Transverse colon (tissue), 4 donors: ENCODE measurements around the gene AOX1. TPM values are rescaled to one million over a fixed set of nuclear protein-coding genes. Genes with fewer than 3 reads are reported as not detected.

Experiments used
- DNase-seq: peaks from one replicate; pipeline ENCODE4 v3.0.0-alpha.2; 2019
- H3K27ac ChIP-seq, 4 donors: fragments of 200-600 bp; sonication (generic); 2 replicates each; pipeline ENCODE4 v1.5.1; 2016 to 2018; ENCODE audit warnings: inconsistent platforms in 4 of 4
- H3K27me3 ChIP-seq: fragments of 200-600 bp; sonication (generic); 2 replicates; pipeline ENCODE4 v1.5.1; 2017; ENCODE audit warnings: inconsistent platforms
- H3K36me3 ChIP-seq, 4 donors: fragments of 200-600 bp; sonication (generic); 2 replicates each; pipeline ENCODE4 v1.5.1; 2017 to 2019; ENCODE audit warnings: inconsistent platforms in 4 of 4
- H3K4me1 ChIP-seq, 4 donors: fragments of 200-600 bp; sonication (generic); 2 replicates each; pipeline ENCODE4 v1.5.1; 2017 to 2020; ENCODE audit warnings: inconsistent platforms in 4 of 4
- H3K4me3 ChIP-seq, 4 donors: fragments of 200-600 bp; sonication (generic); 1 replicate in 1 of 4; 2 replicates in 3 of 4; pipeline versions ENCODE4 v1.5.1 to v1.6.1; 2017 to 2019; ENCODE audit warnings: inconsistent platforms in 4 of 4
- H3K9me3 ChIP-seq, 2 donors: fragments of 200-600 bp; sonication (generic); 2 replicates each; pipeline ENCODE4 v1.5.1; 2017 to 2019; ENCODE audit warnings: inconsistent platforms in 2 of 2
- CTCF ChIP-seq, 5 experiments: fragments of 200-600 bp in 3 of 5; fragments of 450-650 bp in 2 of 5; sonication (generic) in 3 of 5; IDR thresholded peaks; 1 replicate in 2 of 5; 2 replicates in 3 of 5; pipeline ENCODE4 v1.5.1; 2016 to 2017; ENCODE audit warnings: antibody characterized with exemption in 5 of 5, inconsistent platforms in 3 of 5, mild to moderate bottlenecking in 2 of 5, moderate library complexity in 1 of 5
- EP300 ChIP-seq: sonication (generic); formaldehyde crosslinking; IDR thresholded peaks from one replicate; pipeline ENCODE4 v1.6.1; 2017; ENCODE audit warnings: antibody characterized with exemption, low read depth
- POLR2A ChIP-seq: fragments of 450-650 bp; IDR thresholded peaks from one replicate; pipeline ENCODE4 v1.6.1; 2016; ENCODE audit warnings: antibody characterized with exemption, mild to moderate bottlenecking, moderate library complexity
- POLR2AphosphoS5 ChIP-seq, 3 donors: sonication (generic); formaldehyde crosslinking; IDR thresholded peaks; one replicate each; pipeline ENCODE4 v1.6.1; 2016; ENCODE audit warnings: antibody characterized with exemption in 3 of 3
- WGBS, 2 donors: methylation state at CpG; one replicate each; pipeline ENCODE4 v1.1.5; 2018; ENCODE audit warnings: low coverage in 1 of 2; 5-methylcytosine and 5-hydroxymethylcytosine counted together
- in situ Hi-C, 4 donors: fragments of 200-750 bp; cut with MboI; loops; one replicate each; pipeline versions ENCODE4 v1.15.0 to v1.15.1; 2017; ENCODE audit warnings: low sequenced_read_pairs in 3 of 4, low pct_ligation_motif_present in 1 of 4, low pct_unique_long_range_greater_than_20kb in 1 of 4
- intact Hi-C: fragments of 100-400 bp; cut with DNase I; formaldehyde crosslinking; loops from one replicate; pipeline ENCODE4 v1.15.1; 2023; ENCODE audit warnings: low total_unique reads
- total RNA-seq, 4 donors: library from RNA; depleted of rRNA; stranded (reverse); fragments of >200 nt; gene quantifications; one replicate each; pipeline ENCODE4 v1.1.0, GENCODE V29; 2016

The AOX1 gene
- total RNA-seq, 4 donors from 2014 or later = 12.0 to 28.1 (median 19.0) TPM

DNA sequence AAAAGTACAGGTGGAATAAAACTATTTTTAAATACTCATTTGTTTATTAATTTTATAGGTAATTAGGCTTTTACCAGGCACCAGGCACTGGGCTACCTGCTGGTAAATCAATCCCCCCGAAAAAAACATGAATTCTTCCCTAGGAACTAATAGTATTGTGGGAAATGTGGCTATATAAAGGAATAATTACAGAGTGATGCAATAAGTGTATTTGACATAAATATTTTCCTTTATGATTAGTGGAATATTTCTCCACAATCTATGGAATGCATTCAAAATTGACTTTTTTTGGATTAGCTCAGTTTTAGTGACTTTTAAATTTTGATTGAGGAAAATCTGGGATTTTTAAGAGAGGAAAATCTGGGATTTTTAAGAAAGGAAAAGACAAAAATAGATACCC lies 116.2 kb downstream of the AOX1 start:
- Histone ChIP-seq H3K4me1 (peaks cover 0 to 12% (median 4%) of the 10 kb centered on the region in 4 donors), H3K27me3 (no peaks in the 10 kb centered on the region), H3K9me3 (no peaks in the 10 kb centered on the region), H3K4me3 (no peak overlapping the region), H3K36me3 (no peaks in the 10 kb centered on the region), H3K27ac (no peak overlapping the region)
- intact Hi-C loops = loop anchor here (10.0 kb wide), 1 partner anchor 117 kb away; the partner anchor contains the start of gene AOX1
- 75 to 77% methylated on average over 1 of the region's 1 CpG for WGBS, 2 donors
- DNase-seq = no peak
- in situ Hi-C loops = loop anchor here in 2 of 4 donors (10.0 to 25.0 kb wide), 4 partner anchors 110 to 740 kb away; partner anchors contain the start of genes AOX1 (in 1 of the 2), BZW1 (in 1 of the 2), MAIP1 (in 1 of the 2) and TYW5 (in 1 of the 2)
- TF ChIP-seq POLR2AphosphoS5 (IDR thresholded peaks at IDR 0.05) = no peak
- no peak for TF ChIP-seq EP300
- TF ChIP-seq CTCF (IDR thresholded peaks at IDR 0.05) = no peak
- TF ChIP-seq POLR2A = no peak

- intact Hi-C loops (loop anchor here (10.0 kb wide), 1 partner anchor 118 kb away; the partner anchor contains the start of gene AOX1), in situ Hi-C loops (loop anchor here in 2 of 4 donors (10.0 to 25.0 kb wide), 4 partner anchors 110 to 740 kb away; partner anchors contain the start of genes AOX1 (in 1 of the 2), BZW1 (in 1 of the 2), MAIP1 (in 1 of the 2) and TYW5 (in 1 of the 2))
- WGBS, 2 donors = 73 to 74% methylated on average over 4 of the region's 4 CpGs
- no peaks in the 10 kb centered on the region for H3K36me3 ChIP-seq
- DNase-seq = no peak
- H3K27ac ChIP-seq = no peak overlapping the region
- no peak for TF ChIP-seq CTCF (IDR thresholded peaks at IDR 0.05)
- TF ChIP-seq POLR2A = no peak
- TF ChIP-seq EP300 = no peak
- TF ChIP-seq POLR2AphosphoS5 (IDR thresholded peaks at IDR 0.05) = no peak
- H3K4me1 ChIP-seq = peaks cover 0 to 12% (median 4%) of the 10 kb centered on the region in 4 donors
- H3K4me3 ChIP-seq = no peak overlapping the region
- no peaks in the 10 kb centered on the region for H3K9me3 ChIP-seq
- H3K27me3 ChIP-seq = no peaks in the 10 kb centered on the region
These were observed 116.9 kb downstream of the AOX1 start for GRCh38 chr2:200702646-200703118.

- Histone ChIP-seq H3K27ac (peak overlapping the region in 2 of 4 donors; percentile 24 to 47), H3K27me3 (no peaks in the 10 kb centered on the region), H3K9me3 (no peaks in the 10 kb centered on the region), H3K4me3 (no peak overlapping the region), H3K36me3 (no peaks in the 10 kb centered on the region), H3K4me1 (peaks cover 0 to 12% (median 4%) of the 10 kb centered on the region in 4 donors)
- in situ Hi-C loops (loop anchor here in 2 of 4 donors (10.0 to 25.0 kb wide), 4 partner anchors 109 to 741 kb away; partner anchors contain the start of genes AOX1 (in 1 of the 2), BZW1 (in 1 of the 2), MAIP1 (in 1 of the 2) and TYW5 (in 1 of the 2)), intact Hi-C loops (loop anchor here (10.0 kb wide), 1 partner anchor 119 kb away; the partner anchor contains the start of gene AOX1)
- no peak for DNase-seq
- TF ChIP-seq CTCF (IDR thresholded peaks at IDR 0.05) (peak; percentile 34 to 50 (median 39)), POLR2A (no peak), POLR2AphosphoS5 (IDR thresholded peaks at IDR 0.05) (no peak), EP300 (no peak)
- WGBS, 2 donors = 38% methylated on average over 6 of the region's 6 CpGs
These were observed 117.5 kb downstream of the AOX1 start for GRCh38 chr2:200703127-200703925.
